Measurements from ENCODE around the gene NECTIN4. TPM values are rescaled to one million over a fixed set of nuclear protein-coding genes. Genes with fewer than 3 reads are reported as not detected.

The NECTIN4 gene
- total and polyA plus RNA-seq, 2 of the 8 experiments (the other 6 are each of a cell fraction or from before 2014, with no cell fraction given) = 0.19 to 0.71 TPM

DNA sequence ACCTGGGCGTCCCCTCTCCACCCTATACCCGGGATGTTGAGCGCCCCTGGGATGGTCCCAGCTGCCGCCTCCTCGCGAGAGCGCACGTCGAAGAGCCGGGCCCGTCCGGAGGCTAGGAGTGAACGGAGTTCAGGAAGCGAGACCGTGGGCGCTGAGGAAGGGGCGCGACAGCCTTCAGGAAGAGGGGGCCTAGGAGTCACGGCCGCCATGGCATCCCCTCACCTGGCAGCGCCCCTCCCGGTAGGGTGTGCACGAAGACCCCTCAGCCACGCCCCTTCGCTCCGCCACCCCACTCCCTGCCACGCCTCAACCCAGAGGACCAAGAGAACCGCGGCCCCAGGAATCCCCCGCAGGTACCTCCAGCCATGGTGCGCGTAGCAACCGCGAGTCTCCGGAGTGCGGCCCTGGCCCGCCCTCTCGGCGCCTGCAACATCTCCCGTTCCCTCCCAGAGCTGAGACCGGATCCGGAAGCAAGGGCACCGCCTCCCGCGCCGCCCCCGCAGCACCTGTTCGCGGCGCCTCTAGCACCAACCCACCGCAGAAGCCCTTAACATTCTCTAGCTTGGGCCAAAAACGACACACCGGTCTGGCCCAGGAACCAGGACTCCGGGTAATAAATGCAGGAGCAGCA lies 50.7 kb downstream of the NECTIN4 start, which contains the start of gene TSTD1:
Gene TSTD1 (minus strand): TSS at position 442 of the 631 bp plus-strand sequence. CDS start 75 bp downstream, at position 367.
- H3K36me3 ChIP-seq (ENCODE audit: control insufficient read depth in 2 of 4, insufficient read depth in 4 of 4, low read length in 3 of 4) = peaks cover 24 to 36% (median 31%) of the 10 kb centered on the region in 4 experiments; a peak in 6 of 8 replicates
- peak within 1 kb of the TSS; percentile 68 to 73 for H3K4me2 ChIP-seq (ENCODE audit: insufficient read depth in 1 of 2, low read depth in 2 of 2, low read length in 2 of 2)
- FAIRE-seq = no peak
- TF ChIP-seq ASH2L (IDR thresholded peaks at IDR 0.05; ENCODE audit: low read length) (no peak), POLR2AphosphoS5 (IDR thresholded peaks at IDR 0.05; ENCODE audit: low read depth, low read length) (no peak; the same call in 1 of the 2 replicates), HDAC2 (IDR thresholded peaks at IDR 0.05; ENCODE audit: borderline replicate concordance in 1 of 2, low read depth in 2 of 2, low read length in 2 of 2) (0 out of 4 replicates have a peak, but pooled peaks of 1 of the 2 experiments have one; percentile 71), GABPA (IDR thresholded peaks at IDR 0.05; ENCODE audit: borderline replicate concordance, insufficient read depth, low read length) (peak; percentile 87; the same call in 1 of the 2 replicates), EGR1 (IDR thresholded peaks at IDR 0.05; ENCODE audit: borderline replicate concordance, low read depth, low read length) (peak; percentile 99), RXRA (IDR thresholded peaks at IDR 0.05; ENCODE audit: insufficient read depth, low read depth, low read length) (no peak), TBP (IDR thresholded peaks at IDR 0.05; ENCODE audit: low read depth, low read length) (0 out of 2 replicates have a peak, but pooled peaks have one; percentile 13), GTF2F1 (IDR thresholded peaks at IDR 0.05; ENCODE audit: borderline replicate concordance, low read depth, low read length) (no peak), NANOG (IDR thresholded peaks at IDR 0.05; ENCODE audit: insufficient read depth, low read depth, low read length, poor library complexity, severe bottlenecking) (no peak)
- TF ChIP-seq, protein P1, sequence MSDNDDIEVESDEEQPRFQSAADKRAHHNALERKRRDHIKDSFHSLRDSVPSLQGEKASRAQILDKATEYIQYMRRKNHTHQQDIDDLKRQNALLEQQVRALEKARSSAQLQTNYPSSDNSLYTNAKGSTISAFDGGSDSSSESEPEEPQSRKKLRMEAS (IDR thresholded peaks at IDR 0.05) = peak; percentile 57; the same call in 1 of the 2 replicates

More for the DNA sequence above, 50.7 kb downstream of the NECTIN4 start, which contains the start of gene TSTD1:
- peaks cover 0 to 8% of the 10 kb centered on the region in 2 experiments for H4K20me1 ChIP-seq (replicated peaks in 1 of 2; ENCODE audit: control insufficient read depth in 1 of 2, insufficient read depth in 2 of 2, low read length in 2 of 2)
- peak within 1 kb of the TSS; percentile 90 for H3K56ac ChIP-seq (replicated peaks; ENCODE audit: insufficient read length, low read depth, low read length)
- ChIA-PET POLR2A (ENCODE audit: partially characterized antibody) (interaction anchor here (0.6 to 3.4 kb wide), 16 partner anchors 9 to 127 kb away, joined by 3 to 50 read pairs (median 3); partner anchors contain the start of gene F11R), CTCF (ENCODE audit: partially characterized antibody) (interaction anchor here (1.1 to 6.7 kb wide), 7 partner anchors 16 to 145 kb away, joined by 3 to 73 read pairs (median 3); partner anchors contain the start of gene KLHDC9)
- H4K91ac ChIP-seq (replicated peaks; ENCODE audit: insufficient read length, low read length) = peak within 1 kb of the TSS; percentile 51
- peak within 1 kb of the TSS; percentile 81 for H3K18ac ChIP-seq (ENCODE audit: extremely low read depth, low read length)
- H3K9me3 ChIP-seq (ENCODE audit: insufficient read depth in 2 of 2, low read depth in 1 of 2, low read length in 1 of 2) = no peaks in the 10 kb centered on the region
- no peak within 1 kb of the TSS for H2BK20ac ChIP-seq (ENCODE audit: low read length)
- peak within 1 kb of the TSS; percentile 76 for H4K5ac ChIP-seq (ENCODE audit: insufficient read length, low read depth, low read length)
- no peak within 1 kb of the TSS for H3K14ac ChIP-seq (ENCODE audit: insufficient read length)
- no peak within 1 kb of the TSS for H3K23ac ChIP-seq (ENCODE audit: insufficient read length)
- no peaks in the 10 kb centered on the region for H3K27me3 ChIP-seq (replicated peaks in 1 of 4; ENCODE audit: control insufficient read depth in 3 of 4, extremely low read depth in 1 of 4, insufficient read depth in 3 of 4, low read length in 3 of 4)
- peaks cover 5% of the 10 kb centered on the region for H3K79me1 ChIP-seq (ENCODE audit: low read depth, low read length)
- H2AK5ac ChIP-seq (ENCODE audit: low read depth, low read length) = no peak within 1 kb of the TSS
- H2AFZ ChIP-seq (ENCODE audit: low read length) = no peak within 1 kb of the TSS; the same call in 1 of the 2 replicates
- H2BK15ac ChIP-seq (ENCODE audit: low read length) = no peak within 1 kb of the TSS; the same call in 1 of the 2 replicates
- peaks cover 3% of the 10 kb centered on the region; the same call in 1 of the 2 replicates for H3K23me2 ChIP-seq (ENCODE audit: low read depth, low read length)
- 0 out of 2 replicates have a peak within 1 kb of the TSS, but pooled peaks have one; percentile 75 for H2BK12ac ChIP-seq (ENCODE audit: low read depth, low read length)
- H3K4me3 ChIP-seq (ENCODE audit: extremely low read depth in 1 of 4, insufficient read depth in 2 of 4, low read depth in 3 of 4, low read length in 4 of 4) = peak within 1 kb of the TSS; percentile 64 to 97 (median 85)
- no peak within 1 kb of the TSS for H2BK120ac ChIP-seq (replicated peaks; ENCODE audit: low read depth, low read length)
- H3K4ac ChIP-seq (replicated peaks; ENCODE audit: insufficient read length, low read depth, low read length) = no peak within 1 kb of the TSS
- peak within 1 kb of the TSS; percentile 91 for H2BK5ac ChIP-seq (ENCODE audit: low read depth, low read length)
- DNase-seq (ENCODE audit: low read depth in 1 of 2, low spot score in 2 of 2) = peak in 1 of 2 experiments; percentile 88
- H3K4me1 ChIP-seq (replicated peaks in 1 of 4; ENCODE audit: control insufficient read depth in 3 of 4, insufficient read depth in 4 of 4, low read length in 3 of 4) = peaks cover 5 to 11% (median 8%) of the 10 kb centered on the region in 4 experiments; a peak in 6 of 7 replicates
- 1% methylated on average over 43 of the region's 54 CpGs; no CpG with 5 or more reads in 1 of the 2 experiments for WGBS, 2 experiments (ENCODE audit: extremely low coverage in 1 of 2, insufficient coverage in 1 of 2, insufficient read length in 1 of 2, insufficient replicate concordance in 2 of 2, low coverage in 1 of 2, low lambda C conversion rate in 2 of 2, missing lambda C conversion rate in 1 of 2)
- H3K79me2 ChIP-seq (ENCODE audit: control insufficient read depth in 1 of 2, insufficient read depth in 2 of 2, low read length in 2 of 2) = peaks cover 0 to 17% of the 10 kb centered on the region in 2 experiments; a peak in 1 of 4 replicates
- H3K27ac ChIP-seq (ENCODE audit: low read depth, low read length) = 0 out of 2 replicates have a peak within 1 kb of the TSS, but pooled peaks have one; percentile 22
- peak within 1 kb of the TSS; percentile 54; the same call in 1 of the 2 replicates for H4K8ac ChIP-seq (ENCODE audit: extremely low read depth, insufficient read depth, low read length)
- peak within 1 kb of the TSS; percentile 40 to 72 (median 59) for H3K9ac ChIP-seq (replicated peaks in 1 of 4; ENCODE audit: extremely low read depth in 1 of 4, low read depth in 3 of 4, low read length in 3 of 4)
